Left ventricle myocardium inferior (tissue), 1 donor: ENCODE data around the gene CYRIA. TPM values are rescaled to one million over a fixed set of nuclear protein-coding genes. Genes with fewer than 3 reads are reported as not detected.

Experiments
- DNase-seq: peaks from one replicate; pipeline ENCODE4 v3.0.0-alpha.2; 2020
- H3K27ac ChIP-seq: fragments of 200-600 bp; replicated peaks from 2 replicates; pipeline ENCODE4 v1.8.0; 2021
- H3K27me3 ChIP-seq: fragments of 200-600 bp; 2 replicates; pipeline ENCODE4 v1.8.0; 2021; ENCODE audit warnings: low read depth
- H3K36me3 ChIP-seq: fragments of 200-600 bp; 2 replicates; pipeline ENCODE4 v1.8.0; 2021
- H3K4me1 ChIP-seq: fragments of 200-600 bp; 2 replicates; pipeline ENCODE4 v1.8.0; 2021
- H3K4me3 ChIP-seq: fragments of 200-600 bp; 2 replicates; pipeline ENCODE4 v1.8.0; 2021; ENCODE audit warnings: mild to moderate bottlenecking, moderate library complexity
- H3K9me3 ChIP-seq: fragments of 200-600 bp; replicated peaks from 2 replicates; pipeline ENCODE4 v1.8.0; 2021
- intact Hi-C: fragments of 100-400 bp; cut with micrococcal nuclease; formaldehyde crosslinking; loops from one replicate; pipeline ENCODE4 v1.11.0; 2022
- total RNA-seq: library from RNA; stranded (reverse); fragmentation: NEBNext Ultra II Directional; extraction: Animal tissue kit (Norgen Biotek cat#: 25700); gene quantifications from one replicate; pipeline ENCODE4 v1.2.1, GENCODE V29; 2021
- TF ChIP-seq, protein P1 (sequence below): fragments of 200-600 bp; IDR thresholded peaks from 2 replicates; pipeline ENCODE4 v1.8.0; 2021; ENCODE audit warnings: antibody characterized with exemption, mild to moderate bottlenecking, borderline replicate concordance
- donor health status: DM: no; HTN: yes; CAD: no; lungs with severe emphysema.

Gene CYRIA
- total RNA-seq, 1 donor from 2014 or later, result 4.1 TPM

DNA sequence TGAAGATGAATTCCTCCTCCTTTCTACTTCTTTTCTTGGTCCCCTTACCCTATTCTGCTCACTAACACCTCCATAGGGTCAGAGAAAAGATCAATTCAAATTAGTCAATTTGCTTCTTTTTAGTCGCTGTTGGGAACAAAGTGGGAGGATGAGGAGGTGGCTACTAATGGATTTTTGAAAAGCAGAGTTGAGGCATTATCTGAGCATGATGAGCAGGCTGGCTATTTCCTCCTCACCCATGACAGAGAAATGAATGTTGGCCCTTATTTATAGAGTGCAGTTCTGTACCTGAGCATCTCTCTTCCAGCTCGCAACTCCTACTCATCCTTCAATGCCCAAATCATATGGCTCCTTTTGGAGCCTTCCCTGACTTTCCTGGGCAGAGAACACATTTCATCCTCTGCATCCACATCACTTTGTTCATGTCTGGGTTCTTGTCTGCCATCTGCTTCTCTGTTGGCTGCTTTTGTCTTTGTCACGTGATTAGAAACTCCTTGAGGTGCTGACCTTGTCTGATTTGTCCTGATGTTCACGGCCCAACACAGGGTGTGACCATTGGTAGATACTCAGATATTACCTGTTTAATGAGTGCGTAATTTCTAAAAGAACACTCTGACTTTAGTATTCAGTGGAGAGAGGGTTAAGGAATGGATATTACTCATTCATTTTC, 45.9 kb downstream of the CYRIA start:
- no peak overlapping the region for H3K27ac ChIP-seq
- TF ChIP-seq, protein P1, sequence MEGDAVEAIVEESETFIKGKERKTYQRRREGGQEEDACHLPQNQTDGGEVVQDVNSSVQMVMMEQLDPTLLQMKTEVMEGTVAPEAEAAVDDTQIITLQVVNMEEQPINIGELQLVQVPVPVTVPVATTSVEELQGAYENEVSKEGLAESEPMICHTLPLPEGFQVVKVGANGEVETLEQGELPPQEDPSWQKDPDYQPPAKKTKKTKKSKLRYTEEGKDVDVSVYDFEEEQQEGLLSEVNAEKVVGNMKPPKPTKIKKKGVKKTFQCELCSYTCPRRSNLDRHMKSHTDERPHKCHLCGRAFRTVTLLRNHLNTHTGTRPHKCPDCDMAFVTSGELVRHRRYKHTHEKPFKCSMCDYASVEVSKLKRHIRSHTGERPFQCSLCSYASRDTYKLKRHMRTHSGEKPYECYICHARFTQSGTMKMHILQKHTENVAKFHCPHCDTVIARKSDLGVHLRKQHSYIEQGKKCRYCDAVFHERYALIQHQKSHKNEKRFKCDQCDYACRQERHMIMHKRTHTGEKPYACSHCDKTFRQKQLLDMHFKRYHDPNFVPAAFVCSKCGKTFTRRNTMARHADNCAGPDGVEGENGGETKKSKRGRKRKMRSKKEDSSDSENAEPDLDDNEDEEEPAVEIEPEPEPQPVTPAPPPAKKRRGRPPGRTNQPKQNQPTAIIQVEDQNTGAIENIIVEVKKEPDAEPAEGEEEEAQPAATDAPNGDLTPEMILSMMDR, result no peak
- no peaks in the 10 kb centered on the region for H3K9me3 ChIP-seq
- intact Hi-C loops, result no loop called here
- H3K4me1 ChIP-seq, result peaks cover 52% of the 10 kb centered on the region
- peaks cover 26% of the 10 kb centered on the region for H3K36me3 ChIP-seq
- no peak for DNase-seq
- H3K27me3 ChIP-seq, result peaks cover 1% of the 10 kb centered on the region
- no peak overlapping the region for H3K4me3 ChIP-seq

DNA sequence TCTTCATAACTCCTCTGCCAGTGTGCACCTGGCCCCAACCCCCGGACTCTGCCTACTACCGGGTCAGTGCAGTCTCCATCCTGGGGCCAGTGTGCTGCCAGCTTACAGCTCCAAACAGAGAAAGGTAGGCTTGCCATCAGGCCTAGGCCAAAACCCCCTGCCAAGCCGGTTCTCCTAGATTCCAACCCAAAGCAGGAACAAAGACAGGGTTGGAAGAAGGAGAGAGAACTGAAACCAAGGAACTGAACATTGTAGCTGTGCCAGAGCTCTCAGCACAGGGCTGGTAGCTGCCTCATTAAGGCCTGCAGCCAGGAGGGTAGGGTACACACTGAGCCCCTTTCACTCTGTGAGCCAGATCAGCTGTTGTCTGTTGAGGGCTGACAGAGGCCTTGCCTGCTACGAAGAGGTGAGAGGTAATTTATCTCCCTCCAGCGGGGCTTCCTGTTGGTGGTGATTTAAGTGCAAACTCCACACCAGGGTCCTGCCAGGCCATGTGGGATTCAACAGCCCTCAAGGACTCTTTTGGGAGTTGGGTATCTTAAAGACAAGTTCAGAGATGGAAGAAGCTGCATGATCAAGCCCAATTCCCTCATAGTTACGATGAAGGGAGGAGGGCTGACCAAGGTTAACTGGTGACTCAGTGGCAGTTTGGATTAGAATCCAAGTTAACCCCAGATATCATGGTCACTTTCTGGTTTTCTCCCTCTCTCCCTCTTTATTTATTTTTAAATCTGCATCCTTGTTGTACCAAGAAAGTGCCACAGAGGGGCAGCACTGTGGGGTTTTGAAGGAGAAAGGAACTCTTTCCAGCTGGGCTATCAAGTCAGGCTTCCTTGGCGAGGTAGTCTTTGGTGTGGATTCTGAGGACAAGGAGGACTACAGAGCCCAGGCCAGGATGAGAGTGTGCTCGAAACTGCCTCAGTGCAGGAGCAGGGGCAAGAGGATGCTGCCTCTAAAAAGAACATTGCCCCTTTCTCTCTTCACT, 48.1 kb downstream of the CYRIA start:
- H3K36me3 ChIP-seq, result peaks cover 26% of the 10 kb centered on the region
- TF ChIP-seq, protein P1, result peak; percentile 59
- H3K27me3 ChIP-seq, result peaks cover 20% of the 10 kb centered on the region
- intact Hi-C loops, result no loop called here
- peaks cover 55% of the 10 kb centered on the region for H3K4me1 ChIP-seq
- H3K9me3 ChIP-seq, result no peaks in the 10 kb centered on the region
- H3K27ac ChIP-seq, result peak overlapping the region; percentile 56
- DNase-seq, result no peak
- H3K4me3 ChIP-seq, result no peak overlapping the region
